ACC112 (cell line): Measurements from ENCODE around the gene C16orf95.

ENCODE experiments used
- H2AFZ ChIP-seq: fragments of 200-600 bp; sonication (generic); one replicate; pipeline ENCODE4 v1.6.0; 2017; ENCODE audit warnings: antibody characterized with exemption, low read length; ENCODE audit not compliant: unreplicated experiment
- H3K27ac ChIP-seq: fragments of 200-600 bp; sonication (generic); 2 replicates; pipeline ENCODE4 v1.5.1; 2014; ENCODE audit warnings: low read depth, mild to moderate bottlenecking, antibody characterized with exemption, low read length, moderate library complexity
- H3K27me3 ChIP-seq: fragments of 200-600 bp; sonication (generic); 2 replicates; pipeline ENCODE4 v1.6.1; 2014; ENCODE audit warnings: mild to moderate bottlenecking, antibody characterized with exemption, low read length, moderate library complexity, mixed read lengths; ENCODE audit not compliant: insufficient read depth
- H3K36me3 ChIP-seq: fragments of 200-600 bp; sonication (generic); 2 replicates; pipeline ENCODE4 v1.6.1; 2016; ENCODE audit warnings: mild to moderate bottlenecking, antibody characterized with exemption, low read length, moderate library complexity, mixed read lengths; ENCODE audit not compliant: insufficient read depth
- H3K4me1 ChIP-seq: fragments of 200-600 bp; sonication (generic); one replicate; pipeline ENCODE4 v1.6.1; 2016; ENCODE audit warnings: low read length, mixed read lengths; ENCODE audit not compliant: insufficient read depth, unreplicated experiment, control insufficient read depth
- H3K4me3 ChIP-seq: fragments of 200-600 bp; sonication (generic); 2 replicates; pipeline ENCODE4 v1.5.1; 2014; ENCODE audit warnings: mild to moderate bottlenecking, low read depth, low read length
- H3K79me2 ChIP-seq: fragments of 200-600 bp; sonication (generic); one replicate; pipeline ENCODE4 v1.6.0; 2016; ENCODE audit warnings: low read length; ENCODE audit not compliant: control insufficient read depth, unreplicated experiment, insufficient read depth

Gene C16orf95

DNA sequence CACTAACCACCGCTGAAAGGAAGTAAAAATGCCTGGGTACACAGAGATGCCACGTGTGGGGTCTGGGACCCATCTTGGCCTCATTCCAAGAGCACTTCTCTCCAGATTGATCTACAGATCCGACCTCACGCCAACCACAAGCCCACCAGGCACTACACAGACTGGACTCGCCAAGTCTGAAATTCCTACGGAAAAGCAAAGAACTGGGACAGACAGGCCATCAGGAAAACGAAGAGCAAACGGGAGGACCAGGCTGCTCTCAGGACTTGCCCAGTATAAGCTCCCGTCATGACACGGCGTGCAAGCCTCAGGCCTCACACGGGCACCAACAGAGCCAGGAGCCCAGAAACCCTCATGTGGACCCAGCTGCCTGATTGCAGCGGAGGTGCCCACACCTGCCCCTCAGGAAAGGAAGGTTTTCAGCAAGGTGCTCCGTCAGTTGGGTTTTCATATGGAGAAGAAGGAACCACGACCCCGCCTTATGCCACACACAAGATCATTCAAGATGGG, 20.1 kb upstream of the C16orf95 start:
- H3K36me3 ChIP-seq, result peaks cover 3% of the 10 kb centered on the region; the same call in 1 of the 2 replicates
- H3K4me1 ChIP-seq, result no peaks in the 10 kb centered on the region

GRCh38 chr16:87336434-87337240, 19.4 kb upstream of the C16orf95 start:
- H3K79me2 ChIP-seq, result no peaks in the 10 kb centered on the region
- H3K27ac ChIP-seq, result no peak overlapping the region
- no peak overlapping the region for H2AFZ ChIP-seq
- no peaks in the 10 kb centered on the region for H3K27me3 ChIP-seq
- H3K36me3 ChIP-seq, result peaks cover 3% of the 10 kb centered on the region; the same call in 1 of the 2 replicates
- no peak overlapping the region for H3K4me3 ChIP-seq
- H3K4me1 ChIP-seq, result no peaks in the 10 kb centered on the region

More for the DNA sequence above, 20.1 kb upstream of the C16orf95 start:
- H2AFZ ChIP-seq, result no peak overlapping the region
- H3K4me3 ChIP-seq, result no peak overlapping the region
- no peak overlapping the region for H3K27ac ChIP-seq
- H3K79me2 ChIP-seq, result no peaks in the 10 kb centered on the region
- no peaks in the 10 kb centered on the region for H3K27me3 ChIP-seq

- Histone ChIP-seq H3K36me3 (peaks cover 3% of the 10 kb centered on the region; the same call in 1 of the 2 replicates), H3K79me2 (no peaks in the 10 kb centered on the region), H3K4me1 (no peaks in the 10 kb centered on the region), H2AFZ (no peak overlapping the region), H3K27ac (no peak overlapping the region), H3K27me3 (no peaks in the 10 kb centered on the region), H3K4me3 (no peak overlapping the region)
Measured at GRCh38 chr16:87335625-87336433, 18.6 kb upstream of the C16orf95 start.

GRCh38 chr16:87334651-87335624, 17.7 kb upstream of the C16orf95 start:
- H3K27me3 ChIP-seq, result no peaks in the 10 kb centered on the region

DNA sequence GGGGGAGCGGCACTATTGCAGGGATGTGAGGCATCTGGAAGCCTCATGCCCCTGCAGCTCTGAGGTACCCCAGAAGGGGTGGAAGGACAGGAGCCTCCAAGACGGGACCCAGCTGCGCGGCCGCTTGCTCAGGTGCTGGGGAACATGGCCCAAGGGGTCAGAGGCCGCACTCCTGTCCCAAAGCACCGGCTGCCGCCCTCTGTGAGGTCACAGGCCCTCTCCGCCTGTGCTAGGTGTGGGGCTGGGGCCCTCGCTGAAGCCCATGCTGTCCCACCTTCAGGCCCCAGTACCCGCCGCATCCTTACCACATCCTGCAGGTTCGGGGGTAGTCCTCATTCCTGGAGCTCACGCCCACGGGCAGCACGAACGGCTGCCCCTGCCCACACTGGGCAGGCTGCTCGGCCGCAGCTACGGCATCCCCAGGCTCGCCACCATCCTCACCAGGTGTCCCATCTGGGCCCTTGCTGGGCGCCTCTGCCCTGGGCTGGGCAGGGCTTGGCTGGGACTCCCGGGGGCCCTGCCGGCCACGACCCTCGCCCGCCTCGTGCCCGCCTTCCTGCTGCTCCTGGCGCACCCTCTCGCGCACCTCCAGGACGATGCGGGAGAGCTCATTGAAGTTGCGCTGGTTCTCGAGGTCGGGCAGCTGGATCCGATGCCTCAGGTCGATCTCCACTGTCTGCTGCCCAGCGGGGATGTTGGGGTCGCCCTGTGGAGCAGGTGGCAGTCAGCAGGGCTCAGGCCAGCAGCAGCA, 16.6 kb upstream of the C16orf95 start:
- H3K27me3 ChIP-seq, result no peaks in the 10 kb centered on the region
- no peaks in the 10 kb centered on the region for H3K4me1 ChIP-seq
- no peaks in the 10 kb centered on the region for H3K79me2 ChIP-seq
- H2AFZ ChIP-seq, result no peak overlapping the region
- H3K4me3 ChIP-seq, result no peak overlapping the region
- no peaks in the 10 kb centered on the region for H3K36me3 ChIP-seq
- no peak overlapping the region for H3K27ac ChIP-seq

More at GRCh38 chr16:87334651-87335624, 17.7 kb upstream of the C16orf95 start:
- Histone ChIP-seq H3K4me3 (no peak overlapping the region), H3K79me2 (no peaks in the 10 kb centered on the region), H3K36me3 (peaks cover 3% of the 10 kb centered on the region; the same call in 1 of the 2 replicates), H3K27ac (no peak overlapping the region), H2AFZ (no peak overlapping the region), H3K4me1 (no peaks in the 10 kb centered on the region)

GRCh38 chr16:87333101-87333500, 15.9 kb upstream of the C16orf95 start:
- Histone ChIP-seq H3K4me1 (no peaks in the 10 kb centered on the region), H2AFZ (no peak overlapping the region), H3K27ac (no peak overlapping the region), H3K36me3 (no peaks in the 10 kb centered on the region), H3K79me2 (no peaks in the 10 kb centered on the region), H3K4me3 (no peak overlapping the region), H3K27me3 (no peaks in the 10 kb centered on the region)

- H2AFZ ChIP-seq, result no peak overlapping the region
- no peaks in the 10 kb centered on the region for H3K4me1 ChIP-seq
- no peaks in the 10 kb centered on the region for H3K36me3 ChIP-seq
- no peak overlapping the region for H3K4me3 ChIP-seq
- H3K27me3 ChIP-seq, result no peaks in the 10 kb centered on the region
- H3K27ac ChIP-seq, result no peak overlapping the region
- no peaks in the 10 kb centered on the region for H3K79me2 ChIP-seq
Measured at GRCh38 chr16:87332150-87332549, 15.0 kb upstream of the C16orf95 start.

DNA sequence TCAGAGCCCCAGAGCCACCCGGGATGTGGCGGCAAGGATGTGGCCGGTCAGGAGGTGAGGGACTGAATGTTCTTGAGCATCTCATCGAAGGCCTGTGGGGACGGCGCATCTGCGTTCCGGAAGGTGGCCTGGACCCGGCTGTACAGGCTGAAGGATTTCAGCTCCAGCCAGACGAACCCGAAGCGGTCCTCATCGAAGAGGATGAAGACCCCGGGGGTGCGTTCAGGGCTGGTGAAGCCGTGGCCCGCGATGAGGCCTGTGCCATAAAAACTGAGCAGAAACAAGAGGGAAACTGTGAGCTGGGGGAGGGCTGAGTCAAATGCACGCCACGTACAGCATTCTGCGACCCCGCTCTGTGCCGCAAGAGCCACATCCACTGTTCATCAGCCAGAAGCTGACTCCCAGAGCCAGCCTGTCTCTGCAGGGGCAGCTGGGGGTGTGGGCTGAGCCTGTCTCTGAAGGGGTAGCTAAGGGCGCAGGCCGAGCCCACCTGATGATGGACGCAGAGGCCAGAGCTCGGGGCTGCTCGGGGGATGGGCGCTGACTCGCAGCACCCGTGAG, 14.1 kb upstream of the C16orf95 start:
- Histone ChIP-seq H3K4me1 (no peaks in the 10 kb centered on the region), H3K36me3 (no peaks in the 10 kb centered on the region), H3K27me3 (no peaks in the 10 kb centered on the region), H3K27ac (no peak overlapping the region), H2AFZ (no peak overlapping the region), H3K4me3 (no peak overlapping the region), H3K79me2 (no peaks in the 10 kb centered on the region)

- no peaks in the 10 kb centered on the region for H3K36me3 ChIP-seq
- peaks cover under 1% of the 10 kb centered on the region for H3K4me1 ChIP-seq
- no peaks in the 10 kb centered on the region for H3K27me3 ChIP-seq
- no peaks in the 10 kb centered on the region for H3K79me2 ChIP-seq
- no peak overlapping the region for H3K4me3 ChIP-seq
- H2AFZ ChIP-seq, result no peak overlapping the region
- H3K27ac ChIP-seq, result no peak overlapping the region
Measured at GRCh38 chr16:87330646-87331045, 13.5 kb upstream of the C16orf95 start.
